ENCODE results near the gene KLHDC4. TPM values are rescaled to one million over a fixed set of nuclear protein-coding genes. Genes with fewer than 3 reads are reported as not detected.

Gene KLHDC4
- polyA plus RNA-seq, 2 of the 4 experiments (the other 2 are of a cell fraction) = 25.9 to 37.2 TPM

DNA sequence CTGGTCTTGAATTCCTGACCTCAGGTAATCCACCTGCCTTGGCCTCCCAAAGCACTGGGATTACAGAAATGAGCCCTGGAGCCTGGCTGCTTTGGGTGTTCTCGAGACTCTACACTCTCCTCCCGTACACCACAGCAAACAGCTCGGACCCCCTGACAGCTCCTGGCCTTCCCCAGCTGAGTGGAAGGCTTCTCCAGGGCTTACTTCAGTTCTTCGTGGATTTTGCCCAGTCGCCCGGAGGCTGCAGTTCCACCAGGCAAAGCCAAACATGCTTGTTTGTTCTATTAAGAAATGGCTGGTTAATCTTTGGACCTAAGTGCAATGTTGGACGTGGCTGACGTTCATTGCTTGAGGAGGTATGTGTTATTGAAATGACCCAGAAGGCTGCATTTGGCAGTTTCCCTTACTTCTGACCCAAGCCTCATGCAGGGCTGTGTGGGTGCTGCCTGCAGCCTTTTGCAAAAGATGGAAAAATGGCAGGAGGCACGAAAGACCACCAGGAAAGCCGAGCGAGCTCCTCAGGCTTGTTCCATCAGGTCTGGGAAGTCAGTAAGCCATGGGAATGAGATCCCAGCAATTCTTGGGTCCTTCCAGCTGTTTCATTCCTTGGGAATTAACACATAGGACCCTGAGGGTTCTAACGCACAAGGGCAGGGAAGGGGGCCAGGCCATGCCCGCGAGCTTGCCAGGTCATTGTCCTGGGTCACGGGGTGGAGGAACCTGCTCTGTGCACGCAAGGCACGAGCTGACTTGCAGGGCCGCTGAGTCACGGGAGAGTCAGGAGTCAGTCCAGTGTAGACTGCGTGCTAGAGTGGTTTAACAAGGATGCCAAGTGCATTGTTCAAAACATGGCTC is 23.9 kb upstream of the KLHDC4 start (continued):
- TF ChIP-seq HES2 (IDR thresholded peaks at IDR 0.05) (no peak; the same call in 1 of the 2 replicates), RARB (CRISPR knock-in tag; IDR thresholded peaks at IDR 0.05) (peak; percentile 97), HOXB5 (CRISPR knock-in tag; IDR thresholded peaks at IDR 0.05) (peak; percentile 31; the same call in 1 of the 2 replicates), ESRRA (IDR thresholded peaks at IDR 0.05; ENCODE audit: borderline replicate concordance, low read length) (peak; percentile 95), EHF (CRISPR knock-in tag; IDR thresholded peaks at IDR 0.05) (no peak; the same call in 1 of the 2 replicates), POLR2A (IDR thresholded peaks at IDR 0.05; ENCODE audit: low read length) (peak; percentile 35; the same call in 1 of the 2 replicates), FOSB (CRISPR knock-in tag; IDR thresholded peaks at IDR 0.05) (peak; percentile 11; the same call in 1 of the 2 replicates), ZNF302 (CRISPR knock-in tag; IDR thresholded peaks at IDR 0.05) (peak; percentile 16; the same call in 1 of the 2 replicates), HOXA7 (CRISPR knock-in tag; IDR thresholded peaks at IDR 0.05) (peak; percentile 67; the same call in 1 of the 2 replicates), HMGXB4 (CRISPR knock-in tag; IDR thresholded peaks at IDR 0.05; ENCODE audit: borderline replicate concordance) (no peak), CHD4 (IDR thresholded peaks at IDR 0.05; ENCODE audit: borderline replicate concordance) (no peak), TFCP2L1 (CRISPR knock-in tag; IDR thresholded peaks at IDR 0.05) (0 out of 2 replicates have a peak, but pooled peaks have one; percentile 42), REST (IDR thresholded peaks at IDR 0.05) (no peak), FOXS1 (CRISPR knock-in tag; IDR thresholded peaks at IDR 0.05) (peak; percentile 89), CBX8 (IDR thresholded peaks at IDR 0.05) (no peak), NFE2L2 (conservative IDR thresholded peaks at IDR 0.05; ENCODE audit: low read length) (peak; percentile 84), CEBPB (IDR thresholded peaks at IDR 0.05) (peak; percentile 81 to 84), MAZ (IDR thresholded peaks at IDR 0.05; ENCODE audit: borderline replicate concordance, low read depth, low read length) (no peak), CBX2 (IDR thresholded peaks at IDR 0.05; ENCODE audit: borderline replicate concordance, low read depth) (no peak), PHF8 (IDR thresholded peaks at IDR 0.05; ENCODE audit: borderline replicate concordance, low read depth) (no peak), ZSCAN20 (CRISPR knock-in tag; IDR thresholded peaks at IDR 0.05) (peak; percentile 91), RFX5 (IDR thresholded peaks at IDR 0.05) (no peak)
- TF ChIP-seq, protein P1, sequence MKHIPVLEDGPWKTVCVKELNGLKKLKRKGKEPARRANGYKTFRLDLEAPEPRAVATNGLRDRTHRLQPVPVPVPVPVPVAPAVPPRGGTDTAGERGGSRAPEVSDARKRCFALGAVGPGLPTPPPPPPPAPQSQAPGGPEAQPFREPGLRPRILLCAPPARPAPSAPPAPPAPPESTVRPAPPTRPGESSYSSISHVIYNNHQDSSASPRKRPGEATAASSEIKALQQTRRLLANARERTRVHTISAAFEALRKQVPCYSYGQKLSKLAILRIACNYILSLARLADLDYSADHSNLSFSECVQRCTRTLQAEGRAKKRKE (CRISPR knock-in tag; IDR thresholded peaks at IDR 0.05; ENCODE audit: low read depth) = peak; percentile 84
